Fibroblast of skin of left biceps (primary cell): ENCODE data around the gene GMPS.
A peak's percentile ranks its signal among the peaks of the same experiment; 100 is the strongest.
"Not testable (repeated sequence)": the region's sequence is repeated elsewhere in the genome, so short reads cannot be mapped to it uniquely, and the experiment has no call there.

ENCODE experiments used
- DNase-seq, 2 experiments: peaks; one replicate each; pipeline ENCODE4 v3.0.0-alpha.2; 2013; ENCODE audit warnings: low read depth in 2 of 2

The GMPS gene

GRCh38 chr3:155870133-155870944, at the start of gene GMPS:
GMPS (plus strand) TSS chr3:155870650; CDS start chr3:155870871, 221 bp downstream.
- DNase-seq = peak; percentile 86 to 91

- not testable (repeated sequence) for DNase-seq
Measured at GRCh38 chr3:155828490-155829098, 41.9 kb upstream of the GMPS start.

GRCh38 chr3:155835341-155836071, 34.9 kb upstream of the GMPS start:
- DNase-seq = no peak

- no peak for DNase-seq
Measured at GRCh38 chr3:155843569-155843968, 26.9 kb upstream of the GMPS start.

GRCh38 chr3:155846119-155846518, 24.3 kb upstream of the GMPS start:
- no peak for DNase-seq

- DNase-seq = no peak
Measured at GRCh38 chr3:155847993-155848392, 22.5 kb upstream of the GMPS start.

GRCh38 chr3:155849404-155849803, 21.0 kb upstream of the GMPS start:
- not testable (repeated sequence) for DNase-seq

- no peak for DNase-seq
Measured at GRCh38 chr3:155852341-155852740, 18.1 kb upstream of the GMPS start.

GRCh38 chr3:155853214-155854140, 17.0 kb upstream of the GMPS start:
- no peak for DNase-seq

GRCh38 chr3:155854141-155854940, 16.1 kb upstream of the GMPS start, which contains the start of gene SLC33A1:
SLC33A1 (minus strand) TSS chr3:155854427; CDS start chr3:155853997, 430 bp downstream.
- DNase-seq = peak; percentile 98 to 99

- DNase-seq = no peak
Measured at GRCh38 chr3:155859859-155860258, 10.6 kb upstream of the GMPS start.

GRCh38 chr3:155860424-155860823, 10.0 kb upstream of the GMPS start:
- not testable (repeated sequence) for DNase-seq

- DNase-seq = no peak
Measured at GRCh38 chr3:155861476-155862183, 8.8 kb upstream of the GMPS start.

GRCh38 chr3:155862290-155862982, 8.0 kb upstream of the GMPS start:
- DNase-seq = not testable (repeated sequence)

GRCh38 chr3:155863072-155863784, 7.2 kb upstream of the GMPS start:
- DNase-seq = no peak

- no peak for DNase-seq
Measured at GRCh38 chr3:155869691-155870090, 759 bp upstream of the GMPS start.

- no peak for DNase-seq
Measured at GRCh38 chr3:155870945-155871745, 695 bp downstream of the GMPS start.

GRCh38 chr3:155871746-155872158, 1.3 kb downstream of the GMPS start:
- DNase-seq = no peak
